Sigmoid colon (tissue), 7 donors: Measurements from ENCODE around the gene RSPO3. TPM values are rescaled to one million over a fixed set of nuclear protein-coding genes. Genes with fewer than 3 reads are reported as not detected.

ENCODE experiments used
- DNase-seq: peaks from one replicate; pipeline ENCODE4 v3.0.0-alpha.2; 2019
- H3K27ac ChIP-seq, 4 donors: fragments of 200-600 bp; sonication (generic); one replicate each; pipeline ENCODE4 v1.5.1; 2016 to 2019; ENCODE audit warnings: mild to moderate bottlenecking in 1 of 4
- H3K27me3 ChIP-seq, 3 donors: fragments of 200-600 bp; sonication (generic); one replicate each; pipeline ENCODE4 v1.5.1; 2019; ENCODE audit warnings: mild to moderate bottlenecking in 1 of 3
- H3K36me3 ChIP-seq, 4 donors: fragments of 200-600 bp; sonication (generic); one replicate each; pipeline ENCODE4 v1.5.1; 2016 to 2019
- H3K4me1 ChIP-seq, 4 donors: fragments of 200-600 bp; sonication (generic); one replicate each; pipeline ENCODE4 v1.5.1; 2017 to 2019
- H3K4me3 ChIP-seq, 4 donors: fragments of 200-600 bp; sonication (generic); one replicate each; pipeline ENCODE4 v1.5.1; 2017 to 2019; ENCODE audit warnings: mild to moderate bottlenecking in 2 of 4, moderate library complexity in 1 of 4
- H3K9me3 ChIP-seq, 4 donors: fragments of 200-600 bp in 3 of 4; sonication (generic) in 3 of 4; one replicate each; pipeline versions ENCODE4 v1.5.1 to v1.6.1; 2013 to 2019
- CTCF ChIP-seq, 4 experiments: fragments of 450-650 bp in 3 of 4; fragments of 200-600 bp in 1 of 4; IDR thresholded peaks; one replicate each; pipeline ENCODE4 v1.5.1; 2016 to 2019; ENCODE audit warnings: antibody characterized with exemption in 4 of 4, mild to moderate bottlenecking in 3 of 4, moderate library complexity in 2 of 4
- EP300 ChIP-seq, 4 donors: sonication (generic); formaldehyde crosslinking; IDR thresholded peaks; one replicate each; pipeline ENCODE4 v1.6.1; 2017; ENCODE audit warnings: antibody characterized with exemption in 4 of 4
- POLR2A ChIP-seq, 2 donors: fragments of 450-650 bp; IDR thresholded peaks; one replicate each; pipeline ENCODE4 v1.6.1; 2016; ENCODE audit warnings: antibody characterized with exemption in 2 of 2, mild to moderate bottlenecking in 2 of 2, moderate library complexity in 2 of 2
- POLR2AphosphoS5 ChIP-seq, 4 donors: sonication (generic); formaldehyde crosslinking; IDR thresholded peaks; one replicate each; pipeline ENCODE4 v1.6.1; 2017; ENCODE audit warnings: antibody characterized with exemption in 4 of 4
- WGBS, 2 donors: extraction: QIAGEN DNeasy Blood & Tissue Kit; methylation state at CpG; one replicate each; pipeline ENCODE4 v1.1.7; 2013; 5-methylcytosine and 5-hydroxymethylcytosine counted together
- intact Hi-C: fragments of 100-400 bp; cut with DNase I; formaldehyde crosslinking; loops from one replicate; pipeline ENCODE4 v1.15.1; 2023
- polyA plus RNA-seq, 3 donors: library from polyadenylated mRNA; stranded (reverse); fragments of 200-250 nt; gene quantifications; one replicate each; pipeline ENCODE4 v1.2.3, GENCODE V29; 2013
- total RNA-seq, 4 donors: library from RNA; depleted of rRNA; stranded (reverse); fragments of >200 nt; gene quantifications; one replicate each; pipeline ENCODE4 v1.1.0, GENCODE V29; 2016
- donor health status: healthy with polysubstance abuse.
- donor health status: Bipolar disorder and iron deficiency.
- donor health status: healthy.

Gene RSPO3
- total and polyA plus RNA-seq, 7 donors = 0.69 to 17.4 (median 10.8) TPM

- TF ChIP-seq CTCF (IDR thresholded peaks at IDR 0.05) = no peak
- TF ChIP-seq POLR2A (IDR thresholded peaks at IDR 0.05) = no peak
- TF ChIP-seq POLR2AphosphoS5 (IDR thresholded peaks at IDR 0.05) = no peak
- TF ChIP-seq EP300 (IDR thresholded peaks at IDR 0.05) = no peak
- no peak overlapping the region for H3K27ac ChIP-seq
- H3K36me3 ChIP-seq = no peaks in the 10 kb centered on the region
- no peak for DNase-seq
- H3K4me3 ChIP-seq = no peak overlapping the region
- H3K9me3 ChIP-seq = no peaks in the 10 kb centered on the region
- intact Hi-C loops = no loop called here
- no peaks in the 10 kb centered on the region for H3K4me1 ChIP-seq
- 47 to 68% methylated on average over 3 of the region's 3 CpGs for WGBS, 2 donors
- H3K27me3 ChIP-seq = no peaks in the 10 kb centered on the region
Observed at GRCh38 chr6:127162836-127163235, 44.4 kb downstream of the RSPO3 start.

GRCh38 chr6:127164036-127164435, 45.6 kb downstream of the RSPO3 start:
- no peak for TF ChIP-seq CTCF (IDR thresholded peaks at IDR 0.05)
- TF ChIP-seq POLR2AphosphoS5 (IDR thresholded peaks at IDR 0.05) = no peak
- no peak for TF ChIP-seq EP300 (IDR thresholded peaks at IDR 0.05)
- TF ChIP-seq POLR2A (IDR thresholded peaks at IDR 0.05) = no peak
- H3K27ac ChIP-seq = no peak overlapping the region
- 62 to 74% methylated on average over 3 of the region's 3 CpGs for WGBS, 2 donors
- no peaks in the 10 kb centered on the region for H3K27me3 ChIP-seq
- no peaks in the 10 kb centered on the region for H3K36me3 ChIP-seq
- DNase-seq = no peak
- H3K4me1 ChIP-seq = no peaks in the 10 kb centered on the region
- no peak overlapping the region for H3K4me3 ChIP-seq
- no peaks in the 10 kb centered on the region for H3K9me3 ChIP-seq
- intact Hi-C loops = no loop called here

- H3K9me3 ChIP-seq = no peaks in the 10 kb centered on the region
- no peak overlapping the region for H3K4me3 ChIP-seq
- DNase-seq = no peak
- H3K27me3 ChIP-seq = no peaks in the 10 kb centered on the region
- H3K27ac ChIP-seq = no peak overlapping the region
- intact Hi-C loops = no loop called here
- WGBS, 2 donors = 29 to 58% methylated on average over 2 of the region's 2 CpGs
- H3K36me3 ChIP-seq = no peaks in the 10 kb centered on the region
- TF ChIP-seq EP300 (IDR thresholded peaks at IDR 0.05) = no peak
- TF ChIP-seq POLR2A (IDR thresholded peaks at IDR 0.05) = no peak
- TF ChIP-seq POLR2AphosphoS5 (IDR thresholded peaks at IDR 0.05) = no peak
- no peak for TF ChIP-seq CTCF (IDR thresholded peaks at IDR 0.05)
- H3K4me1 ChIP-seq = no peaks in the 10 kb centered on the region
Observed at GRCh38 chr6:127164565-127164964, 46.1 kb downstream of the RSPO3 start.

- intact Hi-C loops = no loop called here
- no peaks in the 10 kb centered on the region for H3K9me3 ChIP-seq
Observed at GRCh38 chr6:127173156-127173940, 54.9 kb downstream of the RSPO3 start.

More at GRCh38 chr6:127173156-127173940, 54.9 kb downstream of the RSPO3 start:
- 63 to 75% methylated on average over 5 of the region's 5 CpGs for WGBS, 2 donors
- DNase-seq = no peak
- Histone ChIP-seq H3K27me3 (no peaks in the 10 kb centered on the region), H3K4me3 (no peak overlapping the region), H3K36me3 (no peaks in the 10 kb centered on the region), H3K4me1 (no peaks in the 10 kb centered on the region), H3K27ac (no peak overlapping the region)
- TF ChIP-seq POLR2AphosphoS5 (IDR thresholded peaks at IDR 0.05) = no peak
- no peak for TF ChIP-seq POLR2A (IDR thresholded peaks at IDR 0.05)
- TF ChIP-seq CTCF (IDR thresholded peaks at IDR 0.05) = no peak
- TF ChIP-seq EP300 (IDR thresholded peaks at IDR 0.05) = no peak
